ENCODE measurements around the gene TPP2.

The TPP2 gene

DNA sequence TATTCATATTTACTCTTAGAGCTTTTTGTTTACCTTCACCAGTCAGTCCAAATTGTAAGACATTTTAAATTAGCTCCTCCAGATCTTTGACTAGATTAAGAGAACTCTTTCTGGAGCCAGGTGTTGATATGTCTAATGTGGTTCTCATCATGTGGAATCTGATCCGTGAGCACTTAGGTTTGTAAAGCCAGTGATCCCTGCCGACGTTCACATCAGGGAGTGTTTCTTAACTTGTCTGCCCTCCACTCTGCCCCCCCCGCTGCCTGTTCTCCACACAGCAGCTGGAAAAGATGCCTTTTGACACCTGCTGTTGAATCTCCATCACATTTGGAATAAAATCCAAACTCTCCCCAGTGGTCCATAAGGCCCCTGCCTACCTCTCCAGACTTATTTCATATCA, 80.3 kb downstream of the TPP2 start:
- no peaks in the 10 kb centered on the region for H3F3A ChIP-seq (ENCODE audit: insufficient read depth, low read length)
- H3K36me3 ChIP-seq (replicated peaks; ENCODE audit: insufficient read depth, low read length): peaks cover 18% of the 10 kb centered on the region; the same call in 1 of the 2 replicates
- H3K9ac ChIP-seq (ENCODE audit: low read length): no peak overlapping the region
- no peak overlapping the region for H2AFZ ChIP-seq (ENCODE audit: low read length)
- H3K79me2 ChIP-seq (ENCODE audit: low read length): no peaks in the 10 kb centered on the region
- H3K27ac ChIP-seq (ENCODE audit: low read length): no peak overlapping the region
- H4K20me1 ChIP-seq (ENCODE audit: insufficient read depth, low read length): no peaks in the 10 kb centered on the region
- no peak overlapping the region for H3K4me2 ChIP-seq (ENCODE audit: low read depth, low read length)
- H3K27me3 ChIP-seq (replicated peaks; ENCODE audit: insufficient read depth, low read length): no peaks in the 10 kb centered on the region
- no peak overlapping the region for H3K4me3 ChIP-seq (ENCODE audit: low read length)
- no peak for TF ChIP-seq EZH2 (optimal IDR thresholded peaks at IDR 0.05; ENCODE audit: low read depth, low read length)
- TF ChIP-seq, protein P1, sequence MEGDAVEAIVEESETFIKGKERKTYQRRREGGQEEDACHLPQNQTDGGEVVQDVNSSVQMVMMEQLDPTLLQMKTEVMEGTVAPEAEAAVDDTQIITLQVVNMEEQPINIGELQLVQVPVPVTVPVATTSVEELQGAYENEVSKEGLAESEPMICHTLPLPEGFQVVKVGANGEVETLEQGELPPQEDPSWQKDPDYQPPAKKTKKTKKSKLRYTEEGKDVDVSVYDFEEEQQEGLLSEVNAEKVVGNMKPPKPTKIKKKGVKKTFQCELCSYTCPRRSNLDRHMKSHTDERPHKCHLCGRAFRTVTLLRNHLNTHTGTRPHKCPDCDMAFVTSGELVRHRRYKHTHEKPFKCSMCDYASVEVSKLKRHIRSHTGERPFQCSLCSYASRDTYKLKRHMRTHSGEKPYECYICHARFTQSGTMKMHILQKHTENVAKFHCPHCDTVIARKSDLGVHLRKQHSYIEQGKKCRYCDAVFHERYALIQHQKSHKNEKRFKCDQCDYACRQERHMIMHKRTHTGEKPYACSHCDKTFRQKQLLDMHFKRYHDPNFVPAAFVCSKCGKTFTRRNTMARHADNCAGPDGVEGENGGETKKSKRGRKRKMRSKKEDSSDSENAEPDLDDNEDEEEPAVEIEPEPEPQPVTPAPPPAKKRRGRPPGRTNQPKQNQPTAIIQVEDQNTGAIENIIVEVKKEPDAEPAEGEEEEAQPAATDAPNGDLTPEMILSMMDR (IDR thresholded peaks at IDR 0.05; ENCODE audit: low read length): no peak
- TF ChIP-seq EZH2phosphoT487 (IDR thresholded peaks at IDR 0.05; ENCODE audit: low read length): no peak
- DNase-seq: no peak
- H3K4me1 ChIP-seq (ENCODE audit: low read length): no peaks in the 10 kb centered on the region
- H3K9me3 ChIP-seq (replicated peaks; ENCODE audit: insufficient read depth, low read length): no peaks in the 10 kb centered on the region
- no peaks in the 10 kb centered on the region for H3K9me2 ChIP-seq (replicated peaks; ENCODE audit: insufficient read depth, low read length)

DNA sequence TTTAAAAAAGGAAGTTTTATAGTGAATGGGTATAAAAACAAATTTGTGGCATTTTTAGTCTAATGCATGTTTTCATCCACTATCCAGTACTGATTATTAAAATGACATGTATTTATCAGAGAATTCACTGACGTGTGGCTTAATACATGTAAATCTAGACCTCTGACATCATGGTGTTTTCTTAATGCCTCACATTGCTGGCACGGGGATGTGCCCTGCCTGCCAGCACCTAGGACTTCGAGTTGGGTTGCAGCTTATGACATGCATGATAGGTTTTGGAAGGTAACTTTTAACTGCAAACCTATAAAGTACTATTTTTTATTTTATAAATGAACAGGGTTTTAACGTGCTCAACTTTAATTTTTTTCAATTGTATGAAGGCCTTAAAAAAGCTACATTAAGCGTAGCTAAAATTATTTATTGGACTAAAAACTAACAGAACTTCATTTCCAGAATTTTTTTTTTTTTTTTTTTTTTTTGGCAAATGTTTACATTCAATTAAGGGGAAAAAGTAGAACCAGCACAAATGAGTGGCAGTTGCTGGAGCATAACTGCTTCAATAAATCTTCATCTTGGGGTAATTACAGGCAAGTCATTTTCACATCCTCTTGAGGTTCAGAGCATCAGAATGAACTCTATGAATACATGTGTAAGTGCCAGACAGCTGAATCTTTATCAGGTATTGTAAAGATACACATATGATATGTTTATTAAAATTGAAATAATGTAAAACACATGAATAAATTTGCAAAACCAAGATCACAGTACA, 81.7 kb downstream of the TPP2 start:
- no peak overlapping the region for H2AFZ ChIP-seq (ENCODE audit: low read length)
- no peak overlapping the region for H3K4me3 ChIP-seq (ENCODE audit: low read length)
- H3F3A ChIP-seq (ENCODE audit: insufficient read depth, low read length): no peaks in the 10 kb centered on the region
- H3K27me3 ChIP-seq (replicated peaks; ENCODE audit: insufficient read depth, low read length): no peaks in the 10 kb centered on the region
- TF ChIP-seq, protein P1 (IDR thresholded peaks at IDR 0.05; ENCODE audit: low read length): no peak
- TF ChIP-seq EZH2 (optimal IDR thresholded peaks at IDR 0.05; ENCODE audit: low read depth, low read length) (no peak), EZH2phosphoT487 (IDR thresholded peaks at IDR 0.05; ENCODE audit: low read length) (no peak)
- no peaks in the 10 kb centered on the region for H3K9me2 ChIP-seq (replicated peaks; ENCODE audit: insufficient read depth, low read length)
- H3K4me1 ChIP-seq (ENCODE audit: low read length): no peaks in the 10 kb centered on the region
- H3K79me2 ChIP-seq (ENCODE audit: low read length): no peaks in the 10 kb centered on the region
- peaks cover 18% of the 10 kb centered on the region; the same call in 1 of the 2 replicates for H3K36me3 ChIP-seq (replicated peaks; ENCODE audit: insufficient read depth, low read length)
- H4K20me1 ChIP-seq (ENCODE audit: insufficient read depth, low read length): no peaks in the 10 kb centered on the region
- H3K9me3 ChIP-seq (replicated peaks; ENCODE audit: insufficient read depth, low read length): no peaks in the 10 kb centered on the region
- no peak for DNase-seq
- H3K27ac ChIP-seq (ENCODE audit: low read length): no peak overlapping the region
- no peak overlapping the region for H3K9ac ChIP-seq (ENCODE audit: low read length)
- no peak overlapping the region for H3K4me2 ChIP-seq (ENCODE audit: low read depth, low read length)

DNA sequence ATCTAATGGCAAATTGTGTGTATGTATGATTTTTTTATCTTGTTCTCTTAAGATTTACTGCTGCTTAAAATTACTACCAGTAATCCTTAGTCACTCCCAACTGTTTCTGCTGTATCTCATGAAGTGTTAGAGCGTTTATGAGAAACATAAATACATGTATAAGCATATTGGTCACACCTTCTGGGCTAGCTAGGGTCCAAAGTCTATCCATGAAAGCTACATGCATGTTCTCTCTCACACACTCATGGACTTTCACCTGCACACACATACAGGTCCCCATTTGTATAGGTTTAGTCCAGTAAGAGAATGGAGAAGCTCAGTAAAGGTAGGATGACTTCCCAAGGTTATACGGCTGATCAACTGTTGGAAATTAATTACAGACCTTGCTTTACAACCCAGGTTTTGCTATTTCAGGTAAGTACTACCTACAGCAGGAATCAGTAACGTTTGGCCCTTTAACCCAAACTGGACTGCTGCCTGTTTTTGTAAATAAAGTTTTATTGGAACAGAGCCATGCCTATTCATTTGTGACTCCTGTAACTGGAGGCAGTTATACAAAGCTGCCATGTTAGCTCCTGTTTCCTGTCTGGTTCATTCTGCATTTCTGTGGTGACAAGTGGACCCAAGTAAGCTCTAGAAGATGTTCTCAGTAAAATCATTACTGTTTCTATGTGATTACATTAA, 82.8 kb downstream of the TPP2 start:
- H4K20me1 ChIP-seq (ENCODE audit: insufficient read depth, low read length): no peaks in the 10 kb centered on the region
- no peaks in the 10 kb centered on the region for H3K27me3 ChIP-seq (replicated peaks; ENCODE audit: insufficient read depth, low read length)

More for the DNA sequence above, 82.8 kb downstream of the TPP2 start:
- Histone ChIP-seq H3K27ac (ENCODE audit: low read length) (no peak overlapping the region), H3K36me3 (replicated peaks; ENCODE audit: insufficient read depth, low read length) (peaks cover 12% of the 10 kb centered on the region; the same call in 1 of the 2 replicates), H3K4me2 (ENCODE audit: low read depth, low read length) (no peak overlapping the region), H3K9me2 (replicated peaks; ENCODE audit: insufficient read depth, low read length) (no peaks in the 10 kb centered on the region), H3K79me2 (ENCODE audit: low read length) (no peaks in the 10 kb centered on the region), H3F3A (ENCODE audit: insufficient read depth, low read length) (no peaks in the 10 kb centered on the region), H3K9me3 (replicated peaks; ENCODE audit: insufficient read depth, low read length) (no peaks in the 10 kb centered on the region), H3K4me3 (ENCODE audit: low read length) (no peak overlapping the region), H2AFZ (ENCODE audit: low read length) (no peak overlapping the region), H3K9ac (ENCODE audit: low read length) (no peak overlapping the region), H3K4me1 (ENCODE audit: low read length) (no peaks in the 10 kb centered on the region)
- no peak for TF ChIP-seq EZH2 (optimal IDR thresholded peaks at IDR 0.05; ENCODE audit: low read depth, low read length)
- TF ChIP-seq, protein P1 (IDR thresholded peaks at IDR 0.05; ENCODE audit: low read length): no peak
- no peak for TF ChIP-seq EZH2phosphoT487 (IDR thresholded peaks at IDR 0.05; ENCODE audit: low read length)
- DNase-seq: no peak
